Erythroblast (primary cell): ENCODE measurements around the gene CCL4.

Source experiments
- GATA1 ChIP-seq: IDR thresholded peaks from 2 replicates; pipeline ENCODE4 v1.6.1; 2011; ENCODE audit warnings: low read depth, mild to moderate bottlenecking, control low read depth, low read length, moderate library complexity
- POLR2A ChIP-seq: IDR thresholded peaks from 2 replicates; pipeline ENCODE4 v1.6.1; 2011; ENCODE audit warnings: mild to moderate bottlenecking, low read length

- TF ChIP-seq POLR2A (no peak), GATA1 (no peak)
Observed at GRCh38 chr17:36142235-36142634, 38.6 kb downstream of the CCL4 start.
